Inflammatory macrophage treated with lipopolysaccharide for 4 hours (primary cell): ENCODE results near the gene THAP6.
"Not testable (repeated sequence)": the region's sequence is repeated elsewhere in the genome, so short reads cannot be mapped to it uniquely, and the experiment has no call there.

Source experiments
- DNase-seq: peaks from one replicate; pipeline ENCODE4 v3.0.0-alpha.2; 2020

The THAP6 gene

DNA sequence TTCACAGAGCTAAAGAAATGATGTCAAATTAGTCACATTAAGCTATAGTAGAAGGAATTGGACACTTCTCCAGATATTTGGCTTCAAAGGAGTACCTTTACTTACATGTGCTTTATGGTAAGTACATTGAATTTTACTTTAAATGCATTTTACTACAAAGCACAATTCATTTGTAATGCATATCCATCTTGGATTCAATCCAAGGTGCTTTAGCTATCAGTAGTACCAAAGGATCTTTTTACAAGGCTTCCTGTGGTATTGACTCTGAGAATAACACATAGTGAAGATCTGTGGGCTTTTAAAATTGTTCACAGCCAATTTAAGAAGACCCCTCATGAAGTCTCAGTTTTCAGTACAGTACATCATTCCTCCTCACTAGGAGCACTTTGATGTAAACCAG lies 13.2 kb downstream of the THAP6 start:
- no peak for DNase-seq

DNA sequence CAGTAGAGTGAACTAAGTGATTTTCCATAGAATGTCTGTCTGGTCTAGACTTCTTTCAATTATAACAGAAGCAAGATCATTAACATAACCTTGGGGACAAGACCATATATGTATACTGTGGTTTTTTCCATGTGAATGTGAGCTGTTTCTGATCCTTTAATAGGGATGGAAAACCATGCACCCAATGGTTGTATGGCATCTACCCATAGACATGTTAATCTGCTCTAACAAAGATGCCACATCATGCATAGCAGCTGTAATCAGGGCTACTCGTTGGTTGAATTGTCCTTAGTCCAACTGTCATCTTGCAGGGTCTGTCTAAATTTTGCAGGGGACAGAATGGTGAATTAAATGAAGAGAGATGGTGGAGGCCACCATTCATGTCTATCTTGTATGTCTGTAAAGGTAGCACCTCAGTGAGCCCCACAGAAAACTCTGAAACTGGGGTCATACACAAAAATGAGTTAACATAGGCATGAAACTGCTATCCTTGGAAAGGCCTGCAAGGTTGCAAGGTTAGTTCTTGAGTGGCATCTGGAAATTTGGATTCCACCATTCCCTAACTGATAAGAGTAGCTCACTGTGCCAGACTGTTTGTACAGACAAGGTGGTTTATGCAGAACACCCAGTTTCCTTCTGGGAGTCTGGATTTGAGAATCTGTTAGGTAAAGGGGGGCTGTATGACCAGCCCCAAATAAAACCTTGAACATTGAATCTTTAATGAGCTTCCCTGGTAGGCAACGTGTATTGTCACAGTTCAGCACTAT lies 16.5 kb downstream of the THAP6 start:
- DNase-seq: no peak

DNA sequence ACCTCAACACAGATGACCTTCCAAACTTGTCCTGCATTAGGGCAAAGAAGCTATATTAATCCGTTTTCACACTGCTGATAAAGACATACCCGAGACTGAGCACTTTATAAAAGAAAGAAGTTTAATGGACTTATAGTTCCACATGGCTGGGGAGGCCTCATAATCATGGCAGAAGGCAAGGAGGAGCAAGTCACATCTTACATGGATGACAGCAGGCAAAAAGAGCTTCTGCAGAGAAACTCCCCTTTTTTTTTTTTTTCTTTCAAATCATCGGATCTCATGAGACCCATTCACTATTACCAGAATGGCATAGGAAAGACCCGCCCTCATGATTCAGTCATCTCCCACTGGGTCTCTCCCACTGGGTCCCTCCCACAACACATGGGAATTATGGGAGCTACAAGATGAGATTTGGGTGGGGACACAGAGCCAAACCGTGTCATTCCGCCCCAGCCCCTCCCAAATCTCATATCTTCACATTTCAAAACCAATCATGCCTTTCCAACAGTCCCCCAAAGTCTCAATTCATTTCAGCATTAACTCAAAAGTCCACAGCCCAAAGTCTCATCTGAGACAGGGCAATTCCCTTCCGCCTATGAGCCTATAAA lies 17.4 kb downstream of the THAP6 start:
- DNase-seq: not testable (repeated sequence)

DNA sequence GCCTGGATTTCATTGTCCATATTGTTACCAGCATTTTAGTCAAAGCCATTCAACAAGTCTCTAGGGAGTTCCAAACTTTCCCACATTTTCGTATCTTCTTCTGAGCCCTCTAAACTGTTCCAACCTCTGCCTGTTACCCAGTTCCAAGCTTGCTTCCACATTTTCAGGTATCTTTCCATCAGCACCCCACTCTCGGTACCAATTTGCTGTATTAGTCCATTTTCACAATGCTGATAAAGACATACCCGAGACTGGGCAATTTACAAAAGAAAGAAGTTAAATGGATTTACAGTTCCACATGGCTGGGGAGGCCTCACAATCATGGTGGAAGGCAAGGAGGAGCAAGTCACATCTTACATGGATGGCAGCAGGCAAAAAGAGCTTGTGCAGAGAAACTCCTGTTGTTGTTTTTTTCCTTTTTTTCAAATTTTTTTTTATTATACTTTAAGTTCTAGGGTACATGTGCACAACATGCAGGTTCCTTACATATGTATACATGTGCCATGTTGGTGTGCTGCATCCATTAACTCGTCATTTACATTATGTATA lies 19.1 kb downstream of the THAP6 start:
- not testable (repeated sequence) for DNase-seq

DNA sequence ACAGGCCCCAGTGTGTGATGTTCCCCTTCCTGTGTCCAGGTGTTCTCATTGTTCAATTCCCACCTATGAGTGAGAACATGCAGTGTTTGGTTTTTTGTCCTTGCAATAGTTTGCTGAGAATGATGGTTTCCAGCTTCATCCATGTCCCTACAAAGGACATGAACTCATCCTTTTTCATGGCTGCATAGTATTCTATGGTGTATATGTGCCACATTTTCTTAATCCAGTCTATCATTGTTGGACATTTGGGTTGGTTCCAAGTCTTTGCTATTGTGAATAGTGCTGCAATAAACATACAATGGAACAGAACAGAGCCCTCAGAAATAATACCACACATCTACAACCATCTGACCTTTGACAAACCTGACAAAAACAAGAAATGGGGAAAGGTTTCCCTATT lies 19.7 kb downstream of the THAP6 start:
- not testable (repeated sequence) for DNase-seq

DNA sequence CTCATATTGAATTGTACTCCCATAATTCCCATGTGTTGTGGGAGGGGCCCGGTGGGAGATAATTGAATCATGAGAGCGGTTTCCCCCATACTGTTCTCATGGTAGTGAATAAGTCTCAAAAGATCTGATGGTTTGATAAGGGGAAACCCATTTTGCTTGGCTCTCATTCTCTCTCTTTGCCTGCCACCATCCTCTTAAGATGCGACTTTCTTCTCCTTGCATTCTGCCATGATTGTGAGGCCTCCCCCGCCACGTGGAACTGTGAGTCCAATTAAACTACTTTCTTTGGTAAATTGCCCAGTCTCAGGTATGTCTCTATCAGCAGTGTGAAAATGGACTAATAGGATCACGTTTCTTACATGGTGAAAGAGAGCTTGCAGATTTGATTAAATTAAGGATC lies 23.0 kb downstream of the THAP6 start:
- not testable (repeated sequence) for DNase-seq

DNA sequence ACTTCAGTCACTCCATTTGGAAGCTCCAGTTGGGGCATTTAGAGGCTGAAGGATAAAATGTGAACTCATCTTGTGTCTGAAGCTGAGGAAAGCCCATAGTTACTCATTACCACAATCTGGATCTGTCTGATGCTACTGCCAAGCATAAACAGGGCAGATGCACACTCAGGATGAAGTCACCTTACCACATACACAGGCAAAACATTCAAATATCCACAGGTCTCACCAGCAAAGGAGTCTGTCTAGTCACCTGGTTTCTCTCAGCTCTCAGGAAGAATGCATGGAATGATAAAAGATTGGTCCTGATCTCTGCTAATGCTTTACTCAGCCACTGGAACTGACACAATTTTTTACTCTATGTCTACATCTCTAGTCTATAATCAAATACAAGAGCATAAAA lies 28.6 kb downstream of the THAP6 start:
- DNase-seq: no peak

DNA sequence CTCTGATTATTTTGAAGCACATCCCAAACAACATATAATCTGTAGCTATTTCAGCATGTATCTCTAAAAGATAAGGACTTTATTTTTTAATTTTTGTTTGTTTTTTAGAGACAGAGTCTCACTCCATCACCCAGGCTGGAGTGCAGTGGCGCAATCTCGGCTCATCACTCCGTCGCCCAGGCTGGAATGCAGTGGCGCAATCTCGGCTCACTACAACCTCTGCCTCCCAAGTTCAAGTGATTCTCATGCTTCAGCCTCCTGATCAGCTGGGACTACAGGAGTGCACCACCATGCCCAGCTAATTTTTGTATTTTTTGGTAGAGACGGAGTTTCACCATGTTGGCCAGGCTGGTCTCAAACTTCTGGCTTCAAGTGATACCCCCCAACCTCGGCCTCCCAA lies 29.9 kb downstream of the THAP6 start:
- DNase-seq: not testable (repeated sequence)

DNA sequence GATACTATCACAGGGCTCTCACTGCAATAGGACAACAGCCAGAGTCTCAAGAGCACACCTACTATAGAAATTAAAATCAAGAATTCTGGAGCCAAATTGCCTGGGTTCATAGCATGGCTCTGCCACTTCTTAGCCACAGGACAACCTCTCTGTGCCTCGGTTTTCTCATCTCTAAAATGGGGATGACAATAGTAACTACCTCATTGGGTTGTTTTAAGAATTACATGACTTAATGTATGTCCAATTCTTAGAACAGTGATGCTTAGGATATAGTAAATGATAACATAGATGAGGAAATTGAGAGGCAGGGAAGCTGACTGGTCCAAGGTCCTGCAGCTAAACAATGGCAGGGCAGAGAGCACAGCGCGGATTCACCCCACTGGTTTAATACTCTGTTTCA lies 30.6 kb downstream of the THAP6 start:
- DNase-seq: no peak

DNA sequence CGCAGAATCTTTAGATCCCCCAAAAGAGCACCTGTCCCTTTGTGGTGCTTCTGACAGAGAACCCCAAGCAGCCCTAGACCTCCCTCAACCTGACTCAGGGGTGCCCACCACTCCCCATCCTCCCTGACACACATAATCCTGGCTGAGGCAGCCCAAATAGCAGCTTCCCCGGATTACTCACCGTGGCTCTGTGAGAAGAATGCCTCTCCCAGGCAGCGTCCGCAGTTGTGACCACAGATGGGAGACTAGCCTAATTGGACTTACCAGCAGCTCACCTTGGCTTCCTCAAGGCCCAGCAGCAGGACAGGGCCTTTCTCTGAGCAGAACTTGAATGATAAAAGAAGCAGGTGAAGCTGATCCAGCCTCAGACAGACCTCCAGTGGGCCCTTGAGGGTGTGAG lies 31.3 kb downstream of the THAP6 start:
- DNase-seq: no peak

DNA sequence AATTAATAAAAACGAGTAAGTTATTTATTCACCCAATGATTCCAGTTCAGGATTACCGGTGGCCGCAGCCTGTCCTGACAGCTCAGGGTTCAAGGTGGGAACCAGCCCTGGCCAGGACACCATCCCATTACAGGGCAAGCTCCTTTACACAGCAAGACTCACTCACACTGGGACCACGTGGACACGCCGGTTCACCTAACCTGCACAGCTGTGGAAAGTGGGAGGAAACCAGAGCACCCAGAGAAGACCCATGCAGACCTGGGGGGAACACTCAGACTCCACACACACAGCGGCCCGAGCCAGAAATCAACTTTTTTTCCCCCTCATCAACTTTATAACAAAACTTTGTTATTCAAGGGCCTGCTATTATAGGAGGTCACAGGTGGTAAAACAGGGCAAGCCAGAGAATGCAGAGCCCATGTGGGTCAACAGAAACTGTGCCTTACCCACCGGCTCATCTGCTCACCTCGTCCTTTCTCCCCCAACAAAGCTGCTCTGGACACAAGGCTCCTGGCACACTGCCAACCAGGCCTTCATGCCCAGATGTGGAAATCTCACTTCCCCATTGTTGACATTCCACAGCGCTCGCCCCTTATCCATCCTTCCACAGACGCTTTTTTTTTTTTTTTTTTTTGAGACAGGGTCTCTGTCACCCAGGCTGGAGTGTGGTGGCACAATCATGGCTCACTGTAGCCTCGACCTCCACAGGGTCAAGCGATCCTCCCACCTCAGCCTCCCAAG lies 33.5 kb downstream of the THAP6 start:
- DNase-seq: peak; percentile 33

DNA sequence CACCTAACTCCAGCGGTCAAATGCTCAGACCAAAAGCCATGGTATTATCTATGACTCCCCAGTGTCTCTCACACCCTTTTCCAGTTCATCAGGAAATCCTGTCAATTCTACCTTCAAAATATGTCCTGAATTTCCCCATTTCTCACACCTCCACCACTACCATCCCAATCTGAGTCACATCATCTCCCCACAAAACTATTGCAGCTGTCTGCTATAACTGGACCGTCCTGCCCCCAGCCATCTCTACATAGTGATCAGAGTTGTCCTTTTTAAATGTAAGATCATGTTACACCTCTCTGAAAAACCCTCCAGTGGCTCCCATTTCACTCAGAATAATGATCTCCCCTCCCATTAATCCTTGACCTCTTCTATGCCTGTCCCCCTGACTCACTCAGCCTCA lies 34.7 kb downstream of the THAP6 start:
- no peak for DNase-seq

DNA sequence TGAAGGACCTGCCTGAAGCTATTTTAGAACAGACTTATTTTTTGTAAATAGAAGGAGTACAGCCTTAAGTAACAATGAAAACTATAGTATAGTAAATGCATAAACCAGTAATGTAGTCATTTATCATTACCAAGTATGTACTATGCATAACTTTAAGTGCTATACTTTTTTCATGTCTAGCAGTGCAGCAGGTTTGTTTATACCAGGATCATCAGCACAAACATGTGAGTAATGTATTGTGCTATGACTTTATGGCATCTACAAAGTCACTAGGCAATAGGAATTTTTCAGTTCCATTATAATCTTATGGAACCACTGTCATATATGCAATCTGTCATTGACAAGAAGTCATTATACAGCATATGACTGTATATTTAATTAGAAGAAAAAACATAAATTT lies 38.2 kb downstream of the THAP6 start:
- no peak for DNase-seq

DNA sequence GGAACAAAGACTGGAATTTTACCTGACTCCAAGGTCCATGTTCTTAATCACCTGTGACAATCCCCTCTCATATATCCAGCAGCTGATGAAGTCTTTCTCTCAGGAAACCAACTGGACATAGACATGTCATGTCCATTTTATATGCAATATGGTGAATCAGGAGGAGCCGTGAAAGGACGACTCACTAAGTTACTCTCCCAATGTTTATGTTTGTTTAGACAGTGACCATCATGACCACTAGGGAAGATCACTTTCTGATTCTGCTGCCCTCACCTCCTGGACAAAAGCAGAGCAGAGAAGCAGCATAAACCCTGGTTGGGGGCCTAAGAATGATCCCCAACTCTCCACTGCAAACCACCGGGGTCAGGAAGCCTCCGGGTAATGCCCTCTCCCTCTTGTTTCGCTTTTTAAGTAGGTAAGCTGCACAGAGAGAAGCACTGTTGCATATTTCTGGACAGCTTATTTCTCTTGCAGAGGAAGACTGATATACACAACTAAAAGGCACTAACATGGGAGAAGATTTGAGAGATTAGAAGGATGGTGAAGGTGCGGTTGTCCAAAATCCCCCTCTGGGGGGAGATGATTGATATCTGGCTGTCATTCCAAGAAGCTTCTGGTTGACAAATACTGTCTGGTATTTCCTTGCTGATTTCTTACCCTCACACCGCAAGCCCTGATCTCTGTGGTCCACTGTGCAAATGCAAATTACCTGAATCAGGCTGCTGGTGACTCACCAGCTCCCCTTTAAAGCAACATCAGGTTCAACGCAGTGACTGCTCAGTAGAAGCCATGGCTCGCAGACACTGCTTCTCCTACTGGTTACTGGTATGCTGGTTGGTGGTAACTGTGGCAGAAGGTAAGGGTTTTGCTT lies 41.3 kb downstream of the THAP6 start, which contains the start of gene ODAPH:
Gene ODAPH (plus strand): TSS at position 773 of the 871 bp plus-strand sequence. CDS start 17 bp downstream, at position 790.
- DNase-seq: no peak

DNA sequence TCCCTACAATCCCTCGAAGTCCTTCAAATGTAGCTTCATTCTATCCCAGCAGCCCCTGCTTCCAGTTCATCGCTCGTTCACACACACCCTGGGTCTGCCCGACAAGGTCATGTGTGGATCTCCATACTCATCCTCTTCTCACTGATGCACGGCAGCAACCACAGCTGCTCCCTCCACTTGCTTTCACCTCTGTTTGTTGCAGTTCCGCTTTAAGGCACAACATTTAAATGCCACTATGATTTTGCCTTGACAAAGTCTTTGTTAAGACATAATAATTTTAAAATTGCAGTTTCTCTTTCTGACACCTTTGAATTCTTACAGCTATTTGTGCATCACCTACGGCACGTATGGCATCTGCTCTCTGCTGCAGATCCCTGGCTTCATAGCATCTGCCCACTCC lies 43.4 kb downstream of the THAP6 start:
- DNase-seq: no peak

DNA sequence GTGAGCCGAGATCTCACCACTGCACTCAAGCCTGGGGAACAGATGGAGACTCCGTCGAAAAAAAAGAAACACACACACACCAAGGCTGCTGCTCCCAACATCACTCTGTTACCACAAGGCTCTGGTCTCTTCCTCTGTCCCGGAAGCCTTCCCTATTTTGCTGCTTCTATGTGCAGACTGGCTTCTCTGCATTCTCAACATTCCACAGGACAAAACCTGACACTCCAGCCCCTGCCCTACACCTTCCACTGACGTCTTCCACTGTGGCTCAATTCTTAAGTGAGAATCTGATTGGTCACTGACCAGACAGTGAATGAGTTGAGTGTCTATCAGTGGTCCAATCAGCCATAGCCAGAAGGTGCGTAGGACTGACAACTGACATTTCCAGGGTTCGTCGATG lies 47.5 kb downstream of the THAP6 start:
- DNase-seq: no peak

DNA sequence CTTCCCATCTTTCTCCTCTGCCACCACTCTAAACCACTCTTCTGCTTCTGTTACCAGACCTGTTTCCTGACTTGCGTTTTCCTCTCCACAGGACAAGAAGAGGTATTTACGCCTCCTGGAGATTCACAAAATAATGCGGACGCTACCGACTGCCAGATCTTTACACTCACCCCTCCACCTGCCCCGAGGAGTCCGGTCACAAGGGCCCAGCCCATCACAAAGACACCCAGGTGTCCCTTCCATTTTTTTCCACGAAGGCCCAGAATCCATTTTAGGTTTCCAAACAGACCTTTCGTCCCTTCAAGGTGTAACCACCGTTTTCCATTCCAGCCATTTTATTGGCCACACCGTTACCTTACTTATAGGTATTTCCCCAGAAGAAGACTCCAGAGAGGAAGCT lies 49.8 kb downstream of the THAP6 start:
- no peak for DNase-seq

DNA sequence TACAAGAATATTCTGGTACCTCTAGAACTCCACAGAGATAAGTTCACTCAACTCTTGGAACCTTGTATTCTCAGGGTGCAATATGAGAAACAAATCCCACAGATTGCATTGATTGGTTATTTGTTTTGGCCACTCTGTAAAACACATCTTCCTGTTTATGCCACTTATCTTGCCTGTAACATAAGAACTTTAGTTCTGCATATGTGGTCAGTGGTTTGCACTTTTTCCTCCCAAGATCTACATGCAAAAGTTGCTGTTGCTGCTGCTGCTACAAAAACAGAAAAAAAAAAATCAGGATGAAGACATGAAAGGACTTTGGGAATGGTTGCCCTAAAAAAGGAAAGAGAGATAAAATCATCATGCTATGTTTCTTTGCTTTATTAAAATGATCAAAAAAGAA lies 51.2 kb downstream of the THAP6 start:
- DNase-seq: no peak

DNA sequence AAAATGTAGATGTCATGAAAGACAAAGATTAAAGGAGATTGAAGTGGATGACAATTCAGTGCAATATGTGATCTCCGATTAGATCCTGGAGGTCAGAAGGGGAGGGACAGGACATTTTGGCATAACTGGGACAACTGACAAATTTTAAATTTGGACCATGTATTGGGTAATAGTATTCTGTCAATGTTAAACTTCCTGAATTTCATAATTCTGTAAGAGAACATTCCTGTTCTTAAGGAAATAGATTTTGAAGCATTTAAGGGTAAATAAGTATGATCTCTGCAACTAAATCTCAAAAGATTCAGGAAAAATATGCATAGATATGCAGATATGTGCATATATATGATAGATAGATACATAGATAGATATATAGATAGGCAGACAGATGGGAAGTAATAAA lies 52.6 kb downstream of the THAP6 start:
- DNase-seq: peak; percentile 28

DNA sequence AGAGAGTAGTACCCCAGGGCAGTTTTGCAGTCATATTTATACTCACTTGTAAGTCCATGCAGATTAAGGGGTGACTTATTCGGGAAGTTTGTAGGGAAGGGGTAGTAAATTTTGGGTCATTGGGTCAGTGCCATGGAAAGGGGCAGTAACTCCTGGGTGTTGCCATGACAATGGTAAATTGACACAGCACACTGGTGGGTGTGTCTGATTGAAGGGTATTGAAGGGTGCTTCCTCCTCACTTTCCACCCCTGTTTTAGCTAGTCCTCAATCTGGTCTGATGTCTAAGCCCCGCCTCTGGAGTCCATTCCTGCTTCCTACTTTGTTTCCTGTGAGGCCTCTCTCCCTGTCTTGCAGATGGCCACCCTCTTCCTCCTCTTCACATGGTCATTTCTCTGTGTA lies 53.5 kb downstream of the THAP6 start:
- DNase-seq: no peak
